Raji (cell line): Measurements from ENCODE around the gene ARID1B.

Source experiments
- POLR2A ChIP-seq: IDR thresholded peaks from 2 replicates; pipeline ENCODE4 v1.6.1; 2011; ENCODE audit warnings: low read depth, low read length, control low read depth; ENCODE audit not compliant: insufficient read depth

Gene ARID1B

GRCh38 chr6:157150076-157150475 is 372.9 kb downstream of the ARID1B start:
- no peak for TF ChIP-seq POLR2A

DNA sequence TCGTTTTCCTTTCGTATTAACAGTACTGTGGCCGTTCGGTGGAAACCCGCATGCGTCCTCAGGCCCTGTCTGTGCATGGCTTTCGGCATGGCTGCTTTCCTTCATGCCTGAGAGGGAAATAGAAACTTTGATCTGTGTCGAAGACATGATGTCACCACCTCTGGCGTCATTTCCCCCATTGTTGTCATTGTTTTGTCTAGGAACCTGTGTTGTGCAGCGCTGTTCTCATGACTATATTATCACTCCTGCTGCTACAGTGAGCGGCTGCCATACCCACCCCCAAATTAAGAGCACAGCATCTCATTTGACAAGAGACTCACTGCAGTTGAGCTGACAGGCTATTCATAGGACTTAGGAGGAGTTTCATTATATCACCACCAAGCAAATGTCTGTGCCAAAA is 373.9 kb downstream of the ARID1B start:
- TF ChIP-seq POLR2A: no peak

GRCh38 chr6:157151989-157152388 is 374.8 kb downstream of the ARID1B start:
- TF ChIP-seq POLR2A: no peak

- TF ChIP-seq POLR2A: no peak
Observed at GRCh38 chr6:157152556-157152955, 375.4 kb downstream of the ARID1B start.

DNA sequence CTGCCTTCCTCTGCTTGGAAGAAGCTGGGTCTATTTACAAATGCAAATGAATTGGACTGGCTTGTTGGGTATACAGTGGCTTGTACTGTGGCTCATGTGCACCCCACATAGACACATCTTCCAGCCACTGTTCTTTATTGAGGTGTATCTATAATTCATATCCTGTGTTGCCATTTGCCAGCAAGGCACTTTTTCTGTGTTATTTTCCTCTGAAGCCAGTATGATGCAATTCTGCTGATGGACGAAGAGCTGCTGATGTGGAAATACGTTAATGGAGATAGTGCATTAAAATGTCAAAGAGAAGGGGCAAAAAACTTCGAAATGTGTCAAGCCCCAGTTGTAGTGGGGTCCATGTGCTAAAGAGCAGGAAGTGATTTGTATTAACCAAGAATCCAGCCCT is 378.6 kb downstream of the ARID1B start:
- no peak for TF ChIP-seq POLR2A

DNA sequence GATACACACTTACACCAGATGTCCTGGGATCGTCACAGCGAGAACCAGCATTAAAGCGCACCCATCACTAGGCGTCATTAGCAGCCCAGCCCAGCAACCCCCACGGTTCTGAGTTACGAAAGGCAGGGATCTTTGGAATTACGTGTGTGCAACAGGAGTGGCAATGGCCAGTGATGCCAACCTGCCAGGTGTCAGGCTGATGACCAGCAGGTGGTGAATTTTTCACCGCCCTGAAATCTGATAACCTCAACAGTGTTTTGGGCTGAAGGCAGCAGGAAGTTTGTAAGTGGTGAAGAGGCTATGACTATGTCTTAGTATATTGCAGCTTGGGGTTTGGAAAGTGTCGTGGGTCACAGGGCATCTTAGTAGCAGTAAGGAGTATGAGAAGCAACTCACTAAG is 380.1 kb downstream of the ARID1B start:
- no peak for TF ChIP-seq POLR2A

DNA sequence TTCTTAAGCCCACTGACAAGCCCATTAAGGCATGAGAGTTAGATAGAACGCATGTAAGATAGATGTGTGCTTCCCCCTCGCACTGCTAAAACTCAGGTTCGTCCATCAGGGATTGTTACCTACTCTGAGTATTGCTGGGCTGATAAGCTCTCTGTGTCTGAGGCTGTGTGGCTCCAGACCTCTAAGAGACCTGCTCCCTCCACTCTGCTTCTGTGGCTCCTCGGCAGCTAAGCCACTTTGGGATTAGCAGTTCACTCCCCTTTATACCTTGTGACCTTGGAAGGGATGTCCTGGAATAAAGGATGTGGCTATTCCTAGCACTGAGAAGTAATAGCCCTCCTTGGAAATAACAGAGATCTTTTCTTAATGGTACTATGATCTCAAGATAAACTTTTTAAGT is 381.3 kb downstream of the ARID1B start:
- no peak for TF ChIP-seq POLR2A

DNA sequence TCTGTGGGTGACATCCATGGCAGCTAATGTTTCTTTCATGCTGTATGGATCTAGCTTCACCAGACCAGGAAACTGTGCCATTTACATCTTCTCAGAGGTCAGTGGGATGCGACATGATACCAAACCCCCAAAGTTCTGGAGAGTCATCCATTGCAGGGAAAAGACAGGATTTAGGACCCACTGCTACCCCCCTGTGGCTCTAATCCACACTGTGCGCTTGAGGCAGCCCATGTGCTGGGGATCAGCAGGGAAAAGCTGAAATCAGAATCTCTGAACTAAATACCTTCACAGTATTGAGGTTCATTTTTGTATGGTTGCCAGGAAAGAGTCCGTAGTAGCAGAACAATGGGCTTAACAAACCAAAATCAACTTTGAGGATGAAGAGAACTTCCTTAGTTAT is 381.7 kb downstream of the ARID1B start:
- TF ChIP-seq POLR2A: no peak

DNA sequence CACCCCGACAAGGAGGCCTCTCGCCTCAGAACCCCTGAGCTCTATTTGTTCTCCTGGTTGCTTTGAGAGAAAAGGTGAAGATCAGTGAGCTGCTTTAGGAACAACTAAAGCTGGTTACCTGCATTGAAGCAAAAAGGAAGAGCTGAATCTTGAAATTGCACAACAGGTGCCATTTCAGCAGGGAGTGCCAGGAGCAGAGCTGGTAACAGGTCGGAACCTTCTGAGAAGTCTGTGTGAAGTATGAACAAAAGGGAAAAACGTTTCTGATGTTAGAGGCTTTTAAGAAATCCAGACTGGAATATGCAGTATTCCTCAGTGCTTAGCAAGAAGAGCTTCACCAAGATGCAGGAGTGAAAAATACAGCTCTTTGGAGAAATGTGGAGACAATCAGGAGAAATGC is 382.2 kb downstream of the ARID1B start:
- TF ChIP-seq POLR2A: no peak

DNA sequence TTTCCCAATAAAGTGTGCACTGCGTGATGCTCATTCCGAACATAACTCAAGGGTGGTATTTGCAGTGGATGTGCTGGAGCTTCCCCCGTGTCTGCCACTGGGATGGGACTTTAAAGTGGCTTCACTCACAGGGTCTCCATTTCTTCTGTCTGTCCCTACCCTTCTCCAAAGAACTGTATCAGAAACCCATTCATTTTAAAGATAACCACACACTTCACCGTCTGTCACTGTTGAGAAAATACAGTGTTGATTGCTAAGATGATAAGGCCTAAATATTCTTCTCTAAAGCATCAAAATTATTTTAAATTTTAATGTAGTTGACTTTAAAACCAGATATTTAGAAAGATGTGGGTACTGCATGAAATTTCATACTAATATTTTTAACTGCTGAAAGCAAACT is 384.7 kb downstream of the ARID1B start:
- TF ChIP-seq POLR2A: no peak

- TF ChIP-seq POLR2A: no peak
Observed at GRCh38 chr6:157162766-157163433, 385.7 kb downstream of the ARID1B start.

DNA sequence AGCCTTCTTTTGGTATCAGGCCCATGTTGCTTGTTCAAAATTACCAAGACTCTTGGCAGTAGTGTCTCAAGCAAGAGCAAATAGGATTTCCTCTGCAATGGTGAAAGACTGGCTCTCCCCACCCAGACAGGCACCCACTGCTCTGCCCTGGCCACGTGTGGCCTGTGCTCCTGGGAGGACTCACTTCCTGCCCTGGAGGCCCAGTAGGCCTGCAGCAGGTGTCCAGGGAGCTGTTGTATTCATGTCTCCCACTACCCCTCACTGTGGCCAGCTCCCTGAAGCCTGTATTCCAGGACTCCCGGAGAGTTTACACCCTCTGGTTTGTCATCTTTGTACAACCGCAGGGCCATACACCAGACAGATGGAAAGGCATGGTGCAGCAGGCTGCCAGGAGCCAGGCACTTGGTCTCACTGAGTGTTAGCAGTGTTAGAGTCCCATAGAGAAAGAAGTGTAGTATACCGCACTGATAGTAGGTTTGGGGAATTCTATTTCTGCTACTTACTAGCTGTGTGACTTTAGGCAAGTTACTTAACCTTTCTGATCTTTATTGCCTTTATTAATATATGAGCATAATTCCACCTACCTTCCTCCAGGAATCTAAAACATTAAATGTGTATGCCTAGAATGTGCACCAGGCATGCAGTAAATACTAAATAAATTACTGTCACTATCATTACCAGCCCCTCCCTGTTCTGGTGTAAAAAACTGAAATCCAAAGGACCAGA is 386.4 kb downstream of the ARID1B start:
- no peak for TF ChIP-seq POLR2A

GRCh38 chr6:157164972-157165371 is 387.8 kb downstream of the ARID1B start:
- TF ChIP-seq POLR2A: no peak

DNA sequence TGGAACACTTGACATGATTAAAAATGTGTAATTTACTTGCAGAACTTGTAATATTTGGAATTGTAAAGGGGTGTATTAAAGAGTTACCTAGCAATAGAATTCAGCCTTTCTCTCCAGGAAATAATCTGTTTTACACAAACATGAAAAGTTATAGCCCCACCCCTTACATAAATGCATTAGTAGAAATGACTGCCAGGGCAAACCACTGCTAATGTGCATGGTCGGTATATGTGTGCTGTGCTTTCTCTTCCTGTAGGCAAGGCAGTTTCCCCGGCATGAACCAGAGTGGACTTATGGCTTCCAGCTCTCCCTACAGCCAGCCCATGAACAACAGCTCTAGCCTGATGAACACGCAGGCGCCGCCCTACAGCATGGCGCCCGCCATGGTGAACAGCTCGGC is 389.6 kb downstream of the ARID1B start:
- no peak for TF ChIP-seq POLR2A

- no peak for TF ChIP-seq POLR2A
Observed at GRCh38 chr6:157167837-157168236, 390.7 kb downstream of the ARID1B start.

- no peak for TF ChIP-seq POLR2A
Observed at GRCh38 chr6:157168471-157168870, 391.3 kb downstream of the ARID1B start.

DNA sequence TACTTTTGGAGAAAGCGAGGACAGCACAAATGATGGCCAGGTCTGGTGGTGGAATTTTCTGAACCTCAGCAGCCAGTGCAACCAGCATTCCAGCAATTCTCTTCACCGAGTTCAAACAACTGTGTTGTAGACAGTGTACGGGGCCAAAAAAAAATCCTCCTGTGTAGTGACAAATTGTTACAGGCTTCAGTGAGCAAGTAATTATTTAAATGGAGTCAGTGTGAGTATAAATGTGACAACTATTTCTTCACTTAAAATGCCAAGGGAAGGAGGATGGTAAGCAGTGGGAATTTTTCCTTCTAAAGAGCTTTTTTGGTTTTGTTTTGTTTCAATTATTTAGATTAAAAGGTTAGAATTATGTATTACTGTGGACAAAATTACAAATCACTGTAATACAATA is 392.0 kb downstream of the ARID1B start:
- no peak for TF ChIP-seq POLR2A
